Measurements from ENCODE around the gene MCM9. TPM values are rescaled to one million over a fixed set of nuclear protein-coding genes. Genes with fewer than 3 reads are reported as not detected.

Gene MCM9
- total and polyA plus RNA-seq, 2 of the 13 experiments (the other 11 are each of a cell fraction or from before 2014, with no cell fraction given), result 3.8 to 17.2 TPM

GRCh38 chr6:118894425-118895260, 40.3 kb downstream of the MCM9 start (continued):
- 0 out of 2 replicates have a peak, but pooled peaks have one; percentile 25 for TF ChIP-seq ZNF710 (CRISPR knock-in tag; IDR thresholded peaks at IDR 0.05; ENCODE audit: borderline replicate concordance)
- TF ChIP-seq NR2F2 (IDR thresholded peaks at IDR 0.05; ENCODE audit: borderline replicate concordance, low read depth), result no peak
- TF ChIP-seq THAP9 (CRISPR knock-in tag; IDR thresholded peaks at IDR 0.05; ENCODE audit: borderline replicate concordance), result peak; percentile 73; the same call in 1 of the 2 replicates
- no peak for TF ChIP-seq HNRNPK (IDR thresholded peaks at IDR 0.05; ENCODE audit: low read depth, low read length, poor library complexity, severe bottlenecking)
- peak; percentile 21; the same call in 1 of the 2 replicates for TF ChIP-seq ZBTB34 (CRISPR knock-in tag; IDR thresholded peaks at IDR 0.05)
- no peak for TF ChIP-seq ZNF616 (CRISPR knock-in tag; IDR thresholded peaks at IDR 0.05; ENCODE audit: low read depth)
- TF ChIP-seq ZSCAN25 (CRISPR knock-in tag; IDR thresholded peaks at IDR 0.05), result peak; percentile 50; the same call in 1 of the 2 replicates
- 0 out of 2 replicates have a peak, but pooled peaks have one; percentile 9 for TF ChIP-seq ZNF879 (CRISPR knock-in tag; IDR thresholded peaks at IDR 0.05)
- TF ChIP-seq ATF7 (IDR thresholded peaks at IDR 0.05), result no peak
- TF ChIP-seq ATF7 (CRISPR knock-in tag; IDR thresholded peaks at IDR 0.05), result no peak
- TF ChIP-seq ATRX (CRISPR knock-in tag; IDR thresholded peaks at IDR 0.05; ENCODE audit: borderline replicate concordance), result no peak
- TF ChIP-seq NPAS2 (CRISPR knock-in tag; IDR thresholded peaks at IDR 0.05; ENCODE audit: borderline replicate concordance), result no peak
- peak; percentile 48; the same call in 1 of the 2 replicates for TF ChIP-seq ZNF441 (CRISPR knock-in tag; IDR thresholded peaks at IDR 0.05; ENCODE audit: borderline replicate concordance)
- no peak for TF ChIP-seq NBN (conservative IDR thresholded peaks at IDR 0.05)
- TF ChIP-seq TEAD2 (CRISPR knock-in tag; IDR thresholded peaks at IDR 0.05), result no peak
- 0 out of 2 replicates have a peak, but pooled peaks have one; percentile 82 for TF ChIP-seq ZNF33A (CRISPR knock-in tag; IDR thresholded peaks at IDR 0.05; ENCODE audit: borderline replicate concordance)
- no peak; the same call in 1 of the 2 replicates for TF ChIP-seq ZSCAN20 (CRISPR knock-in tag; IDR thresholded peaks at IDR 0.05; ENCODE audit: borderline replicate concordance)
- no peak for TF ChIP-seq ZNF572 (CRISPR knock-in tag; IDR thresholded peaks at IDR 0.05)
- no peak for TF ChIP-seq MYNN (CRISPR knock-in tag; IDR thresholded peaks at IDR 0.05; ENCODE audit: low read depth)
- no peak; the same call in 1 of the 2 replicates for TF ChIP-seq RARA (CRISPR knock-in tag; IDR thresholded peaks at IDR 0.05)
- no peak; the same call in 1 of the 2 replicates for TF ChIP-seq ZNF484 (CRISPR knock-in tag; IDR thresholded peaks at IDR 0.05; ENCODE audit: borderline replicate concordance, low read depth)
- TF ChIP-seq GPN1 (CRISPR knock-in tag; IDR thresholded peaks at IDR 0.05; ENCODE audit: borderline replicate concordance), result no peak; the same call in 1 of the 2 replicates
- TF ChIP-seq SNAI1 (CRISPR knock-in tag; IDR thresholded peaks at IDR 0.05; ENCODE audit: borderline replicate concordance), result no peak; the same call in 1 of the 2 replicates
- TF ChIP-seq RBM22 (optimal IDR thresholded peaks at IDR 0.05; ENCODE audit: low read length), result peak; percentile 33
